ENCODE data around the gene HRH3.

The HRH3 gene

DNA sequence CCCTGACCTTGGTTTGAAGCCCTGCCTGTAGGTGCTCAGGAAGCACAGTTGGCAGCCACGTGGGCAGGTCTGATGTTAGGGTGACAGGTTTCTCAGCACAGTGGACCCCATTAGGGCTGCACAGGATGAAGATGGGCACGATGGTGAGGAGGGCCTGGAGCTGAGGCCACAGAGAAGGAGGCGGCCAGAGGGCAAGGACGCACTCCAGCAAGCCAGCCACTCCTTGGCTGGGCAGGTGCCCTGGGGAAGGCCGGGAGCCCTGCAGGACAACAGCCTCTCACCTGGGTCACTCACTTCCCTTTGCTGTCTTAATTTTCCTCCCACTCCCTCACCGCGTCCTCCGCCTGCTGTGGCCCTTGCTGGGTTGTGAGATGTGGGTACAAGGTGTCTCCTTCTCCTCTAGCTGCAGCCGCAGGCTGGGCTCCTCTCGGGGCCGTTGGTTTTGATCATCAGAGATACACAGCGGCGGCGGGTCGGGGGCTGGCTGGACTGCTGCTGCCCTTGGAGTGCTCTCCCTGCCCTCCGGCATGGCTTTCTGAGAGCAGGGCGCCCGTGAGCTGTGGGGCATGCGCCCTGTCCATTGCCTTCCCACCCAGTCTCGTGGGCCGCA is 23.9 kb upstream of the HRH3 start:
- no peak for DNase-seq

GRCh38 chr20:62243106-62243505 is 23.0 kb upstream of the HRH3 start:
- no peak for DNase-seq

GRCh38 chr20:62242176-62242575 is 22.1 kb upstream of the HRH3 start:
- no peak for DNase-seq

- DNase-seq, result no peak
These were observed 21.4 kb upstream of the HRH3 start for GRCh38 chr20:62241506-62241905.

DNA sequence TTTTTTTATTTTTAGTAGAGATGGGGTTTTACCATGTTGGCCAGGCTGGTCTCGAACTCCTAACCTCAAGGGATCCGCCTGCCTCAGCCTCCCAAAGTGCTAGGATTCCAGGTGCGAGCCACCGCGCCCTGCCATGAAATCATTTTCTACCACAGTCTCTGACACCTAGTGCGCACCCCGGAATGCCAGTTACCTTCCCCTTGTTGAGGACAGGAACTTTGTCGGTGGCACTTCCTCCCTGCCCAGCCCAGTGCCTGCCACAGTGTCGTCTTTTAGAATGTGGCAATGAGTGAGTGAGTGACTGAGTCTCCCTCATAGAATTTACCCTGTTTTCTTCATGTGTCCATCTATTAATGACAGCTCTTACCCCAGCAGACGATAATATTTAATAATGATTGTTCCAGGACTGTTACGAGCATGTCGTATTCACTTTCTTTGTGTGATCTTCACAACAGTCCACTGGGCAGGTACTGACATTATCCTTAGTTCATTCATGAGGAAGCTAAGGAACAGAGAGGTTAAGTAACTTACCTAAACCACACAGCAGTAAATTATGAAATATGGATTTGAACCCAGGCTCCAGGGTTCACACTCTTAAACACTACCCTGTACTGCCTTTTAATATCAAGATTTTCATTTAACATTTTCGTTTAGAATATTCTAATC is 20.1 kb upstream of the HRH3 start:
- no peak for DNase-seq

- no peak for DNase-seq
These were observed 19.3 kb upstream of the HRH3 start for GRCh38 chr20:62239278-62239879.

DNA sequence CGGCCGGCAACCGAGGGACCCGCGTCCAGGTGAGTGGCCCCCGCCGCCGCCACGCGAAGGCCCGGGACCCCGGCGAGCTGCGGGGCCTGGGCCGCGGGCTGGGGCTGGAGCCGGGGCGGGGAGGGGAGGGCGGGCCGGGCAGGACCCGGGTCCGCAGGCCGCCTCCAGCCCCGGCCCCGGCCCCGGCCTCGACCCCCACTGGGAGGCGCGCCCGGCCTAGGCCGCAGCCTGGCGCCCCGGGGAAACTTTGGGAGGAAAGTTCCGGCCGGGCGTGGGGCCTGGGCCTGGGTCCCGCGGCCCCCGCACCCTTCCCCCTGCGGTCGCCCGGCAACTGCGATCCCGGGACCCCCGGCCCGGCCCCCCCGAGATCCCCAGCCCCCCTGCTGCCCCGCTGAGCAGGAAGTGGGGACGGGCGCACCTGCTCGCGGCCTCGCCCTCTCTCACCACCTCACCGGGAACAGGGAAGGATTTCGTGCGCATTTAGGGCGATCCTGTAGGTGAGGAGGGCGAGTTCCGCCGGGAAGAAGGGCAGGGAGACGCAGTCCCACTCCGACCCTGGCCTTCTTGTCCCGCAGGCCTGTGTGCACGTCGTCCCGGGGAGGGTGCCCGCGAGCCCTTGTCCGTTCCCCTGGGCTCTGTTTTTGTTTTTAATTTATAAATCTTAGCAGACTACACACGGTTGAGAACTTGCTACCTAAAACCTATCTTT is 18.6 kb upstream of the HRH3 start:
- no peak for DNase-seq

GRCh38 chr20:62237801-62238568 is 17.9 kb upstream of the HRH3 start, which contains the start of gene OSBPL2:
TSS of gene OSBPL2 (plus strand) at chr20:62238521. CDS start at chr20:62256185, 17,664 bp downstream.
- DNase-seq, result peak; percentile 100

GRCh38 chr20:62237514-62237800 is 17.4 kb upstream of the HRH3 start:
- no peak for DNase-seq

DNA sequence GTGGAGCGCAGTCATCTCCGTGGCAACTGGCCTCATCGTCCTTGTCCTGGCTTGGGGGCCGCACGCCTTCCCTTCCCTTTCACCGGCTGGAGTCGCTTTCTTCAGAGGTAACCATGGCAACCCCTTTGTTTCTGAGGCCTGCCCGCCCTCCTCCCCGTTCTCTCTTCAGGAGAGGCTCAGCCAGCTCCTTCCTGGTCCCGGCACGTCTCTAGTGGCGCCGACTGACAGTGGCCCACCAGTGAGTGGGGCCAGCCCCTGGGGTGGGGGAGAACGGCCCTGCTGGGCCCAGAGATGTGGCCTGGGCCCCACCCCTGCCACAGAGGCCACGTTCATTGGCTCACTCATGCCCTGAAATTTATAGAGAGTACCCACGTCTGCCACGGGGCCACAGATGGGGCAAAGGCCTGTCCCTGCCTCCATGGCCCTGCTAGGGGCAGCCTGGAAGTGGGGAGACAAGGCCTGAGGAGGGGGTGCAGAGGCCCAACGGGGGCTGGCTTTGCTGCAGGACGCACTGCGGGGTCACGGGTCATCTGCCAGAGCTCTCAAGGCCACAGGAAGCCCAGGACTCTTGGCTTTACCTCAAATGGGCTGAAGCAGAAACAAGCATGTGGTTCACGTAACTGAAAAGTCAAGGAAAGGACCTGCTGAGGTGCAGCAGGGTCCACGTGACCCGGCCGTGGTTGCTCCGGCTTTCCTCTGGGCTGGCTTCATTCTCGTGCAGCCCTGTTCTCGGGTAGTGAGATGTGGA is 16.9 kb upstream of the HRH3 start:
- DNase-seq, result no peak

DNA sequence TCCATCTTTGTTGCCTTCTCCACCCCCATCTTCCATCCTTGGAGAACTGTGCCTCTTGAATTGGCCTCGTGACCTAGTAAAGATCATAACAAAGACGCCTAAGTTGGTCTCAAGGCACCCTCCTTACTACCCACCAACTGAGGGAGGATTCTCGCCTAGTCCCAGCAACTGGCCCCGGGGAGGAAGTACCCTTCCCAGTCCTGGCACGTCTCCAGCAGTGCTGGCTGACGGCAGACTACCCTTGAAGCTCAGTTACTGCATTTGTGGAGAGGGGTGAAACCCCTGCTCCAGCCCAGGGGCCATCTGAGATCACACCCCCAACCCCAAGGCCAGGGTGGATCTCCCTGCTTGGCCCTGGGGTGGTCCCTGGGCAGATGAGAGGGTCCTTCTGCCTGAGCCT is 16.1 kb upstream of the HRH3 start:
- no peak for DNase-seq

- DNase-seq, result no peak
These were observed 15.7 kb upstream of the HRH3 start for GRCh38 chr20:62235777-62236157.

- DNase-seq, result no peak
These were observed 15.1 kb upstream of the HRH3 start for GRCh38 chr20:62235001-62235776.

DNA sequence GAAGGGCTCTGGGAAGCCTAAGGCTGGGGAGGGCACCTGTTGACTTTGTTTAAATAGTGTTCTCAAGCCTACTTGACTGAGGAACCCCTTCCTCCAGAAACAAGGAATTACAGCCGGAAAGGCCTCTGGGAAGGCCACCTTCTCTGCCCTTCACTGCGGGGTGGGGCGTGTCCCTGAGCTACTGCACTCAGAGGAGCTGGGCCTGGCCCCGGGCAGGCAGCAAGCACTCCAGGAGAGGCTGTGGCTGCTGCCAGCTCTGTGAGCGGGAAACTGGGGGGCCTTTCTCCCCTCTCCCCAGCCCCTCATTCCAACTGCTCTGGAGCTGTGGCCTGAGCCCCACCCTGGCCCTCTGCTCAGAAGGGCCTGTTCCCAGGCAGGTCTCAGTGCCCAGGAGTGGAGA is 14.3 kb upstream of the HRH3 start:
- DNase-seq, result no peak

DNA sequence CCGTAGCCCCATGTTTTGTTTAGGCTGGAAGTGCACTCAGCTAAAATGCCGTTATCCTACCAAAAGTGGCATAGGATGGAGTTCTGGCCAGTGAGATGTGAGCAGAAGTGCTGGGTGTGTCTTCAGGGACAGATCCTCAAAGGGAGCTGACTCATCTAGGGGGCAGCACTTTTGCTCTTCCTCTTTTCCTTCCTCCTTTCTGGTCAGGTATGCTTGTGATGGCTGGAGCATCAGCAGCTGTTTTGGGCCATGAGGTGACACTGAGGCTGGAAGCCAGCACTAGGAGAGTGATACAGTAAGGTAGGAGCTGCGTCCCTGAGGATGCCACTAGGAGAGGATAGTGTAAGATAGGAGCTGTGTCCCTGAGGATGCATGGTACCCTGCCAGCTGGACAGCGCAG is 13.6 kb upstream of the HRH3 start:
- no peak for DNase-seq

DNA sequence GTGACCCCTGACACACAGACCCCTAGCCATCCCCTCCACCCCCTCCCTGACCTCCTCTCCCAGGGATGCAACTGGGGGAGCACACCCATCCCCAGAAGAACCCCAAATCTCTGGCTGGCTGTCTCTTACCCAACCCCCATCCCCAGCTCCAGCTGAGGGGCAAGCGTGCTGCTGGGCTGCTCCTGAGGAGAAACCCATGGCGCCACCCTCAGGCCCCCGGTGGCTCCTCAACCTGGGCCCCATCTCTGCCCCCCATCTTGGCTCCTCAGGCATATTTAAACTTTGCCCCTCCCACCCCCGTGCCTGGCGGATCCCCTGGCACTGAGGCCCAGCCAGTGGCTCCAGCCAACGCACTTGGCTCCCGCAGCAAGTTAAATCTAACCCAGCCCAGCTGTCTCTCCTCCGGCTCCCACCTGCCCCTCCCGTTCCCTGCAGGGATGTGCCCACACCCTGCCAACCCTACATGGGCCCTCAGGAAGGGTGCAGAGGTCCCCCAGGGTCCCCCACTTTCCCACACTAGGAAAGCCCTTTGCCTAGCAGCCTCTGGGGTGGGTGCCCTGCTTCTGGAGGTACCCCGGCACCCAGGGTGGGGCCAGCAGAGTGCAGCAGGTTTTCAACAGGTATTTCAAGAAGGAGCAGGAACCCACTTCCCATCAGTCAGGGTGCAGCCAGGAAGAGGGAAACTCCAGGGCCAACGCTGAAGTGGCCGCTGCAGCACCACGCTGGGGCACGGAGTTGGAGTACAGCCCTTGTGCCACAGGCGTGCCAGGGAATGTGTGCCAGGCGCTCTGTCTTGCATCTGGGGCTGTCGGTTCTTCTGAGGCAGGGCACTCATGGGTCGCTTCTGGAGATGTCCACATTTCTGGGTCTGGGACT is 12.9 kb upstream of the HRH3 start:
- DNase-seq, result no peak

GRCh38 chr20:62232194-62232593 is 12.1 kb upstream of the HRH3 start:
- no peak for DNase-seq

DNA sequence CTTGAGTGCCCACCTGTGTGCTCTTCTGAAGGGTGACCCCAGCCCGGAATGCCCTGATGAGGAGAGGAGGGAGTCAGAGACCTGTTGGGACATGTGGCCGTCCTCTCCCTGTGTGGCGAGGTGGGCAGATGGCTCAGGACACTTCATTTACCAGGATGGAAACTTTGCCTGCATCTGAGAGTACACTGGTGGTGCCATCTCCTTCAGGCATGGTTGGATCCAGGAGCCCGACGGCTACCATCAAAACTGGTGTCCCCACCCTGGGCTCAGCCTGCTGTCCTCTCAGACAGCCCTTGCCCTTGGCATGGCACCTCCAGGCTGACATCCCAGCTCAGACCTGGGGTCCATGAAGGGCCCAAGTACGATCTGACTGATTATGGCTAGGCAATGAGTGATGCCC is 11.2 kb upstream of the HRH3 start:
- DNase-seq, result no peak

- no peak for DNase-seq
These were observed 10.6 kb upstream of the HRH3 start for GRCh38 chr20:62230696-62231095.

- no peak for DNase-seq
These were observed 10.2 kb upstream of the HRH3 start for GRCh38 chr20:62230276-62230675.

DNA sequence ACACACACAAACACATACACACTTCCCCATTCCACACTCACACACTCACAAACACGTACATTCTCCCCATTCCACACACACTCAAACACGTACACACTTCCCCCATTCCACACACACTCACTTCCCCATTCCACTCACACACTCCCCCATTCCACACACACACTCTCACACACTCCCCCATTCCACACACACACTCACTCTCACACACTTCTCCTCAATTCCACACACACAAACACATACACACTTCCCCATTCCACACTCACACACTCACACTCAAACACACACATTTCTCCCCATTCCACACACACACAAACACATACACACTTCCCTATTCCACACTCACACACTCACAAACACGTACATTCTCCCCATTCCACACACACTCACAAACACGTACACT is 9.6 kb upstream of the HRH3 start:
- DNase-seq, result no peak

Measured in activated CD8-positive, alpha-beta memory T cell treated with anti-CD3 and anti-CD28 coated beads, Interleukin-2, amount 50 U/mL, for 48 hours (primary cell).